Gastroesophageal sphincter (tissue), 3 donors: Measurements from ENCODE around the gene CCDC106.

Experiments used
- CTCF ChIP-seq, 4 experiments: fragments of 200-600 bp in 2 of 4; fragments of 450-650 bp in 2 of 4; sonication (generic) in 1 of 4; IDR thresholded peaks; one replicate each; pipeline ENCODE4 v1.5.1; 2017 to 2019; ENCODE audit warnings: antibody characterized with exemption in 4 of 4, mild to moderate bottlenecking in 2 of 4, moderate library complexity in 2 of 4
- EP300 ChIP-seq: sonication (generic); formaldehyde crosslinking; IDR thresholded peaks from one replicate; pipeline ENCODE4 v1.6.1; 2017; ENCODE audit warnings: antibody characterized with exemption, mild to moderate bottlenecking
- POLR2A ChIP-seq, 2 donors: fragments of 450-650 bp; IDR thresholded peaks; one replicate each; pipeline ENCODE4 v1.6.1; 2017; ENCODE audit warnings: antibody characterized with exemption in 2 of 2, mild to moderate bottlenecking in 2 of 2, moderate library complexity in 1 of 2
- POLR2AphosphoS5 ChIP-seq: sonication (generic); formaldehyde crosslinking; IDR thresholded peaks from one replicate; pipeline ENCODE4 v1.6.1; 2017; ENCODE audit warnings: antibody characterized with exemption

DNA sequence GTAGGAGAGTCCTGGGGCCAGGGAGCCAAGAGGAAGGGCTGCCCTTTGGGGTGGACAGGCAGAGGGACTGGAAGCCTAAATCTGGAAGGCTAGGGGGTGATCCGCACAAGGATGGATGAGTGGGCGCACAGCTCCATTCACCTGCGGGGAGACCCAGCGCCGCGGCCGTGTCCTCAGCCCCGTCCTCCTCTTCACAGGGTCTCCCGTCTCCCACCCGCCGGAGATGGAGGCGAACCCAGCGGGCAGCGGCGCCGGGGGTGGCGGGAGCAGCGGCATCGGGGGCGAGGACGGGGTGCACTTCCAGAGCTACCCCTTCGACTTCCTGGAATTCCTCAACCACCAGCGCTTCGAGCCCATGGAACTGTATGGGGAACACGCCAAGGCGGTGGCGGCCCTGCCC lies 34.6 kb upstream of the CCDC106 start:
- no peak for TF ChIP-seq POLR2A (IDR thresholded peaks at IDR 0.05)
- no peak for TF ChIP-seq CTCF (IDR thresholded peaks at IDR 0.05)
- TF ChIP-seq POLR2AphosphoS5, result no peak
- TF ChIP-seq EP300, result no peak
